Tibial artery (tissue), 4 donors: ENCODE data around the gene NLGN1.

Experiments used
- DNase-seq, 2 donors: peaks; one replicate each; pipeline ENCODE4 v3.0.0-alpha.2; 2019
- H3K27ac ChIP-seq, 2 donors: fragments of 200-600 bp; sonication (generic) in 1 of 2; 1 replicate in 1 of 2; 2 replicates in 1 of 2; pipeline ENCODE4 v1.5.1; 2018 to 2019; ENCODE audit warnings: mild to moderate bottlenecking in 1 of 2
- H3K27me3 ChIP-seq, 2 donors: fragments of 200-600 bp; sonication (generic) in 1 of 2; one replicate each; pipeline versions ENCODE4 v1.5.1 to v1.6.0; 2016 to 2019
- H3K36me3 ChIP-seq, 3 donors: fragments of 200-600 bp; sonication (generic) in 2 of 3; one replicate each; pipeline ENCODE4 v1.5.1; 2016 to 2019; ENCODE audit warnings: mild to moderate bottlenecking in 2 of 3
- H3K4me1 ChIP-seq, 4 donors: fragments of 200-600 bp; sonication (generic) in 2 of 4; 1 replicate in 3 of 4; 2 replicates in 1 of 4; pipeline ENCODE4 v1.5.1; 2016 to 2019
- H3K4me3 ChIP-seq, 2 donors: fragments of 200-600 bp; sonication (generic) in 1 of 2; 1 replicate in 1 of 2; 2 replicates in 1 of 2; pipeline ENCODE4 v1.5.1; 2018 to 2019; ENCODE audit warnings: mild to moderate bottlenecking in 2 of 2
- H3K9me3 ChIP-seq, 3 donors: fragments of 200-600 bp; sonication (generic) in 1 of 3; one replicate each; pipeline ENCODE4 v1.5.1; 2016 to 2019
- CTCF ChIP-seq, 2 experiments: fragments of 200-600 bp in 1 of 2; fragments of 450-650 bp in 1 of 2; IDR thresholded peaks; one replicate each; pipeline ENCODE4 v1.5.1; 2017 to 2019; ENCODE audit warnings: antibody characterized with exemption in 2 of 2, mild to moderate bottlenecking in 1 of 2, moderate library complexity in 1 of 2
- intact Hi-C: fragments of 100-400 bp; cut with DNase I; formaldehyde crosslinking; loops from one replicate; pipeline ENCODE4 v1.15.0; 2023; ENCODE audit warnings: low total_unique reads

NLGN1 gene

GRCh38 chr3:174097686-174098085, 700.1 kb downstream of the NLGN1 start:
- Histone ChIP-seq H3K27me3 (no peaks in the 10 kb centered on the region), H3K36me3 (no peaks in the 10 kb centered on the region), H3K27ac (no peak overlapping the region), H3K4me3 (no peak overlapping the region), H3K4me1 (peaks cover 0 to 8% (median 0%) of the 10 kb centered on the region in 4 donors), H3K9me3 (no peaks in the 10 kb centered on the region)
- TF ChIP-seq CTCF (IDR thresholded peaks at IDR 0.05) = no peak
- no peak for DNase-seq
- intact Hi-C loops = no loop called here

GRCh38 chr3:174098746-174099145, 701.2 kb downstream of the NLGN1 start:
- no peak for TF ChIP-seq CTCF (IDR thresholded peaks at IDR 0.05)

GRCh38 chr3:174099724-174100123, 702.2 kb downstream of the NLGN1 start:
- Histone ChIP-seq H3K27ac (no peak overlapping the region), H3K27me3 (no peaks in the 10 kb centered on the region), H3K4me3 (no peak overlapping the region), H3K4me1 (peaks cover 0 to 8% (median 0%) of the 10 kb centered on the region in 4 donors), H3K36me3 (no peaks in the 10 kb centered on the region), H3K9me3 (no peaks in the 10 kb centered on the region)
- TF ChIP-seq CTCF (IDR thresholded peaks at IDR 0.05) = no peak
- intact Hi-C loops = no loop called here
- DNase-seq = no peak

More at GRCh38 chr3:174098746-174099145, 701.2 kb downstream of the NLGN1 start:
- H3K4me3 ChIP-seq = no peak overlapping the region
- no peaks in the 10 kb centered on the region for H3K36me3 ChIP-seq
- no peaks in the 10 kb centered on the region for H3K27me3 ChIP-seq
- no peak for DNase-seq
- H3K9me3 ChIP-seq = no peaks in the 10 kb centered on the region
- intact Hi-C loops = no loop called here
- H3K27ac ChIP-seq = no peak overlapping the region
- peaks cover 0 to 8% (median 0%) of the 10 kb centered on the region in 4 donors for H3K4me1 ChIP-seq

GRCh38 chr3:174100744-174101143, 703.2 kb downstream of the NLGN1 start:
- Histone ChIP-seq H3K27me3 (no peaks in the 10 kb centered on the region), H3K27ac (no peak overlapping the region), H3K36me3 (no peaks in the 10 kb centered on the region), H3K4me3 (no peak overlapping the region), H3K9me3 (no peaks in the 10 kb centered on the region), H3K4me1 (peaks cover 0 to 8% (median 0%) of the 10 kb centered on the region in 4 donors)
- no peak for TF ChIP-seq CTCF (IDR thresholded peaks at IDR 0.05)
- intact Hi-C loops = no loop called here
- no peak for DNase-seq

- H3K9me3 ChIP-seq = no peaks in the 10 kb centered on the region
- peaks cover 0 to 8% (median 0%) of the 10 kb centered on the region in 4 donors for H3K4me1 ChIP-seq
- no peak overlapping the region for H3K27ac ChIP-seq
- intact Hi-C loops = no loop called here
- no peak for DNase-seq
- H3K4me3 ChIP-seq = no peak overlapping the region
- no peak for TF ChIP-seq CTCF (IDR thresholded peaks at IDR 0.05)
- no peaks in the 10 kb centered on the region for H3K27me3 ChIP-seq
- H3K36me3 ChIP-seq = no peaks in the 10 kb centered on the region
Measured at GRCh38 chr3:174101244-174101643, 703.7 kb downstream of the NLGN1 start.

- no peaks in the 10 kb centered on the region for H3K9me3 ChIP-seq
- no peak for TF ChIP-seq CTCF (IDR thresholded peaks at IDR 0.05)
- H3K36me3 ChIP-seq = no peaks in the 10 kb centered on the region
- no peak overlapping the region for H3K27ac ChIP-seq
- no peaks in the 10 kb centered on the region for H3K27me3 ChIP-seq
- H3K4me3 ChIP-seq = no peak overlapping the region
- DNase-seq = no peak
- intact Hi-C loops = no loop called here
- peaks cover 0 to 6% (median 0%) of the 10 kb centered on the region in 4 donors for H3K4me1 ChIP-seq
Measured at GRCh38 chr3:174102274-174102673, 704.7 kb downstream of the NLGN1 start.
